H1 (cell line): ENCODE results near the gene NMU. TPM values are rescaled to one million over a fixed set of nuclear protein-coding genes. Genes with fewer than 3 reads are reported as not detected.

Source experiments
- CHD2 ChIP-seq: IDR thresholded peaks from 2 replicates; pipeline ENCODE4 v1.6.1; 2012; ENCODE audit warnings: low read length, improper control_type of control experiment
- KDM4A ChIP-seq: IDR thresholded peaks from one replicate; pipeline ENCODE4 v1.7.1; 2012; ENCODE audit warnings: low read depth, mild to moderate bottlenecking, moderate library complexity, low read length, inconsistent platforms; ENCODE audit not compliant: severe bottlenecking
- SIX5 ChIP-seq: IDR thresholded peaks from 2 replicates; pipeline ENCODE4 v1.6.1; 2011; ENCODE audit warnings: mild to moderate bottlenecking, low read depth, low read length
- SP1 ChIP-seq: IDR thresholded peaks from 2 replicates; pipeline ENCODE4 v1.6.1; 2011; ENCODE audit warnings: low read depth, low read length
- ZNF274 ChIP-seq: IDR thresholded peaks from 2 replicates; pipeline ENCODE4 v1.7.0; 2012; ENCODE audit warnings: low read length, borderline replicate concordance; ENCODE audit errors: extremely low read depth
- polyA plus RNA-seq, 7 experiments: library from polyadenylated mRNA; depleted of rRNA in 3 of 7; stranded (reverse) in 5 of 7; unstranded in 2 of 7; fragments of >200 nt in 5 of 7; fragments of 200-250 nt in 2 of 7; gene quantifications; 1 replicate in 5 of 7; 2 replicates in 1 of 7; 4 replicates in 1 of 7; pipeline versions ENCODE4 v1.2.1 to v1.2.3, GENCODE V29; 2011 to 2013; ENCODE audit warnings: missing spikeins in 2 of 7, mixed read lengths in 2 of 7
- total RNA-seq: library from RNA; stranded (reverse); fragmentation: NEBNext Ultra II Directional; extraction: Animal tissue kit (Norgen Biotek cat#: 25700); gene quantifications from 2 replicates; pipeline ENCODE4 v1.2.1, GENCODE V29; 2021
- TF ChIP-seq, protein P1 (sequence below): fragments of 300-600 bp; sonication (generic); IDR thresholded peaks from 2 replicates; pipeline ENCODE4 v1.7.1; 2012; ENCODE audit warnings: low read length, moderate library complexity, mild to moderate bottlenecking, inconsistent platforms; ENCODE audit not compliant: insufficient replicate concordance

Gene NMU
- total and polyA plus RNA-seq, 2 of the 8 experiments (the other 6 are each of a cell fraction or from before 2014, with no cell fraction given), result 30.5 to 50.4 TPM

DNA sequence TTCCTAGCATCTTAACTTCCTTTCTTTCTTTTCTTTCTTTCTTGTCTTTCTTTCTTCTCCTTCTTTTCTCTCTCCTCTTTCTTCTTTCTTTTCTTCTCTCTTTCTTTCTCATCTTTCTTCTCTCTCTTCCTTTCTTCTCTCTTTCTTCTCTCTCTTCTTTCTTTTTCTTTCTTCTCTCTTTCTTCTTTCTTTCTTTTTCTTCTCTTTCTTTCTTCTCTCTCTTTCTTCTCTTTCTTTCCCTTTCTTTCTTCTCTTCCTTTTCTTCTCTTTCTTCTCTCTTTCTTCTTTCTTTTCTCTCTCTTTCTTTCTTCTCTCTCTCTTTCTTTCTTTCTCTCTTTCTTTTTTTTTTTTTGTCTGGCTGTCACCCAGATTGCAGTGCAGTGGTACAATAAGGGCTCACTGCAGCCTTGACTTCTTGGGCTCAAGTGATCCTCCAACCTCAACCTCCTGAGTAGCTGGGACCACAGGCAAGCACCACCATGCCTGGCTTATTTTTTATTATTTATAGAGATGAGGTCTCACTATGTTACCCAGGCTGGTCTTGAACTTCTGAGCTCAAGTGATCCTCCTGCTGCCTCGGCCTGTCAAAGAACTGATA lies 17.5 kb downstream of the NMU start (continued):
- TF ChIP-seq, protein P1, sequence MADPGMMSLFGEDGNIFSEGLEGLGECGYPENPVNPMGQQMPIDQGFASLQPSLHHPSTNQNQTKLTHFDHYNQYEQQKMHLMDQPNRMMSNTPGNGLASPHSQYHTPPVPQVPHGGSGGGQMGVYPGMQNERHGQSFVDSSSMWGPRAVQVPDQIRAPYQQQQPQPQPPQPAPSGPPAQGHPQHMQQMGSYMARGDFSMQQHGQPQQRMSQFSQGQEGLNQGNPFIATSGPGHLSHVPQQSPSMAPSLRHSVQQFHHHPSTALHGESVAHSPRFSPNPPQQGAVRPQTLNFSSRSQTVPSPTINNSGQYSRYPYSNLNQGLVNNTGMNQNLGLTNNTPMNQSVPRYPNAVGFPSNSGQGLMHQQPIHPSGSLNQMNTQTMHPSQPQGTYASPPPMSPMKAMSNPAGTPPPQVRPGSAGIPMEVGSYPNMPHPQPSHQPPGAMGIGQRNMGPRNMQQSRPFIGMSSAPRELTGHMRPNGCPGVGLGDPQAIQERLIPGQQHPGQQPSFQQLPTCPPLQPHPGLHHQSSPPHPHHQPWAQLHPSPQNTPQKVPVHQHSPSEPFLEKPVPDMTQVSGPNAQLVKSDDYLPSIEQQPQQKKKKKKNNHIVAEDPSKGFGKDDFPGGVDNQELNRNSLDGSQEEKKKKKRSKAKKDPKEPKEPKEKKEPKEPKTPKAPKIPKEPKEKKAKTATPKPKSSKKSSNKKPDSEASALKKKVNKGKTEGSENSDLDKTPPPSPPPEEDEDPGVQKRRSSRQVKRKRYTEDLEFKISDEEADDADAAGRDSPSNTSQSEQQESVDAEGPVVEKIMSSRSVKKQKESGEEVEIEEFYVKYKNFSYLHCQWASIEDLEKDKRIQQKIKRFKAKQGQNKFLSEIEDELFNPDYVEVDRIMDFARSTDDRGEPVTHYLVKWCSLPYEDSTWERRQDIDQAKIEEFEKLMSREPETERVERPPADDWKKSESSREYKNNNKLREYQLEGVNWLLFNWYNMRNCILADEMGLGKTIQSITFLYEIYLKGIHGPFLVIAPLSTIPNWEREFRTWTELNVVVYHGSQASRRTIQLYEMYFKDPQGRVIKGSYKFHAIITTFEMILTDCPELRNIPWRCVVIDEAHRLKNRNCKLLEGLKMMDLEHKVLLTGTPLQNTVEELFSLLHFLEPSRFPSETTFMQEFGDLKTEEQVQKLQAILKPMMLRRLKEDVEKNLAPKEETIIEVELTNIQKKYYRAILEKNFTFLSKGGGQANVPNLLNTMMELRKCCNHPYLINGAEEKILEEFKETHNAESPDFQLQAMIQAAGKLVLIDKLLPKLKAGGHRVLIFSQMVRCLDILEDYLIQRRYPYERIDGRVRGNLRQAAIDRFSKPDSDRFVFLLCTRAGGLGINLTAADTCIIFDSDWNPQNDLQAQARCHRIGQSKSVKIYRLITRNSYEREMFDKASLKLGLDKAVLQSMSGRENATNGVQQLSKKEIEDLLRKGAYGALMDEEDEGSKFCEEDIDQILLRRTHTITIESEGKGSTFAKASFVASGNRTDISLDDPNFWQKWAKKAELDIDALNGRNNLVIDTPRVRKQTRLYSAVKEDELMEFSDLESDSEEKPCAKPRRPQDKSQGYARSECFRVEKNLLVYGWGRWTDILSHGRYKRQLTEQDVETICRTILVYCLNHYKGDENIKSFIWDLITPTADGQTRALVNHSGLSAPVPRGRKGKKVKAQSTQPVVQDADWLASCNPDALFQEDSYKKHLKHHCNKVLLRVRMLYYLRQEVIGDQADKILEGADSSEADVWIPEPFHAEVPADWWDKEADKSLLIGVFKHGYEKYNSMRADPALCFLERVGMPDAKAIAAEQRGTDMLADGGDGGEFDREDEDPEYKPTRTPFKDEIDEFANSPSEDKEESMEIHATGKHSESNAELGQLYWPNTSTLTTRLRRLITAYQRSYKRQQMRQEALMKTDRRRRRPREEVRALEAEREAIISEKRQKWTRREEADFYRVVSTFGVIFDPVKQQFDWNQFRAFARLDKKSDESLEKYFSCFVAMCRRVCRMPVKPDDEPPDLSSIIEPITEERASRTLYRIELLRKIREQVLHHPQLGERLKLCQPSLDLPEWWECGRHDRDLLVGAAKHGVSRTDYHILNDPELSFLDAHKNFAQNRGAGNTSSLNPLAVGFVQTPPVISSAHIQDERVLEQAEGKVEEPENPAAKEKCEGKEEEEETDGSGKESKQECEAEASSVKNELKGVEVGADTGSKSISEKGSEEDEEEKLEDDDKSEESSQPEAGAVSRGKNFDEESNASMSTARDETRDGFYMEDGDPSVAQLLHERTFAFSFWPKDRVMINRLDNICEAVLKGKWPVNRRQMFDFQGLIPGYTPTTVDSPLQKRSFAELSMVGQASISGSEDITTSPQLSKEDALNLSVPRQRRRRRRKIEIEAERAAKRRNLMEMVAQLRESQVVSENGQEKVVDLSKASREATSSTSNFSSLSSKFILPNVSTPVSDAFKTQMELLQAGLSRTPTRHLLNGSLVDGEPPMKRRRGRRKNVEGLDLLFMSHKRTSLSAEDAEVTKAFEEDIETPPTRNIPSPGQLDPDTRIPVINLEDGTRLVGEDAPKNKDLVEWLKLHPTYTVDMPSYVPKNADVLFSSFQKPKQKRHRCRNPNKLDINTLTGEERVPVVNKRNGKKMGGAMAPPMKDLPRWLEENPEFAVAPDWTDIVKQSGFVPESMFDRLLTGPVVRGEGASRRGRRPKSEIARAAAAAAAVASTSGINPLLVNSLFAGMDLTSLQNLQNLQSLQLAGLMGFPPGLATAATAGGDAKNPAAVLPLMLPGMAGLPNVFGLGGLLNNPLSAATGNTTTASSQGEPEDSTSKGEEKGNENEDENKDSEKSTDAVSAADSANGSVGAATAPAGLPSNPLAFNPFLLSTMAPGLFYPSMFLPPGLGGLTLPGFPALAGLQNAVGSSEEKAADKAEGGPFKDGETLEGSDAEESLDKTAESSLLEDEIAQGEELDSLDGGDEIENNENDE, result no peak
- TF ChIP-seq CHD2, result no peak
- no peak for TF ChIP-seq KDM4A
- TF ChIP-seq SIX5, result no peak
- TF ChIP-seq SP1, result no peak
- TF ChIP-seq ZNF274, result no peak
